Stimulated activated CD4-positive, alpha-beta T cell treated with anti-CD3 and anti-CD28 coated beads, Interleukin-15, amount 100 ng/mL, for 24 hours (primary cell): ENCODE measurements around the gene CALHM2.
"Not testable (repeated sequence)": the region's sequence is repeated elsewhere in the genome, so short reads cannot be mapped to it uniquely, and the experiment has no call there.

Experiments used
- DNase-seq: peaks from one replicate; pipeline ENCODE4 v3.0.0-alpha.2; 2020

Gene CALHM2

GRCh38 chr10:103449208-103450144 is 2.7 kb downstream of the CALHM2 start:
- no peak for DNase-seq

GRCh38 chr10:103448746-103449145 is 3.4 kb downstream of the CALHM2 start:
- no peak for DNase-seq

- no peak for DNase-seq
Measured at GRCh38 chr10:103447187-103447586, 5.0 kb downstream of the CALHM2 start.

- no peak for DNase-seq
Measured at GRCh38 chr10:103445767-103446567, 6.2 kb downstream of the CALHM2 start.

- DNase-seq, result no peak
Measured at GRCh38 chr10:103445366-103445765, 6.8 kb downstream of the CALHM2 start.

GRCh38 chr10:103444478-103444877 is 7.7 kb downstream of the CALHM2 start:
- no peak for DNase-seq

GRCh38 chr10:103443475-103444185 is 8.5 kb downstream of the CALHM2 start:
- DNase-seq, result no peak

- DNase-seq, result no peak
Measured at GRCh38 chr10:103442031-103442461, 10.1 kb downstream of the CALHM2 start.

GRCh38 chr10:103441611-103442010 is 10.6 kb downstream of the CALHM2 start:
- no peak for DNase-seq

- no peak for DNase-seq
Measured at GRCh38 chr10:103441206-103441605, 11.0 kb downstream of the CALHM2 start.

- DNase-seq, result no peak
Measured at GRCh38 chr10:103440416-103440815, 11.8 kb downstream of the CALHM2 start.

- DNase-seq, result no peak
Measured at GRCh38 chr10:103439776-103440175, 12.4 kb downstream of the CALHM2 start.

GRCh38 chr10:103433858-103434257 is 18.3 kb downstream of the CALHM2 start:
- DNase-seq, result no peak

GRCh38 chr10:103431902-103432301 is 20.3 kb downstream of the CALHM2 start:
- no peak for DNase-seq

GRCh38 chr10:103429647-103430046 is 22.5 kb downstream of the CALHM2 start:
- no peak for DNase-seq

- no peak for DNase-seq
Measured at GRCh38 chr10:103428989-103429643, 23.1 kb downstream of the CALHM2 start.

GRCh38 chr10:103427866-103428265 is 24.3 kb downstream of the CALHM2 start:
- DNase-seq, result no peak

GRCh38 chr10:103423748-103424147 is 28.4 kb downstream of the CALHM2 start:
- no peak for DNase-seq

GRCh38 chr10:103419101-103419500 is 33.1 kb downstream of the CALHM2 start:
- DNase-seq, result no peak

GRCh38 chr10:103417601-103418000 is 34.6 kb downstream of the CALHM2 start:
- no peak for DNase-seq

- not testable (repeated sequence) for DNase-seq
Measured at GRCh38 chr10:103417148-103417469, 35.1 kb downstream of the CALHM2 start.

GRCh38 chr10:103416436-103417147 is 35.6 kb downstream of the CALHM2 start:
- DNase-seq, result peak; percentile 52
